ENCODE results near the gene PRND. TPM values are rescaled to one million over a fixed set of nuclear protein-coding genes. Genes with fewer than 3 reads are reported as not detected.

The PRND gene
- total RNA-seq, result not detected

- Histone ChIP-seq H3K36me3 (no peaks in the 10 kb centered on the region), H3K27ac (no peak within 1 kb of the TSS), H3K4me1 (no peaks in the 10 kb centered on the region), H3K27me3 (no peaks in the 10 kb centered on the region), H3K9me3 (no peaks in the 10 kb centered on the region), H3K4me3 (no peak within 1 kb of the TSS)
- no peak for TF ChIP-seq CTCF (IDR thresholded peaks at IDR 0.05)
- intact Hi-C loops (cut with DNase I), result no loop called here
- DNase-seq (ENCODE audit: low spot score in 2 of 2), result no peak
These were observed at the start of gene PRND for GRCh38 chr20:4721719-4722118. PRND (plus strand) TSS chr20:4721909; CDS start chr20:4724552, 2,643 bp downstream.

GRCh38 chr20:4672948-4673347, 48.8 kb upstream of the PRND start:
- intact Hi-C loops (cut with DNase I), result no loop called here
- no peaks in the 10 kb centered on the region for H3K4me1 ChIP-seq

GRCh38 chr20:4673371-4674001, 48.2 kb upstream of the PRND start:
- Histone ChIP-seq H3K36me3 (no peaks in the 10 kb centered on the region), H3K9me3 (no peaks in the 10 kb centered on the region), H3K27me3 (no peaks in the 10 kb centered on the region), H3K4me3 (no peak overlapping the region), H3K4me1 (no peaks in the 10 kb centered on the region), H3K27ac (no peak overlapping the region)
- no peak for TF ChIP-seq CTCF (IDR thresholded peaks at IDR 0.05)
- intact Hi-C loops (cut with DNase I), result no loop called here
- no peak for DNase-seq (ENCODE audit: low spot score in 2 of 2)

More at GRCh38 chr20:4672948-4673347, 48.8 kb upstream of the PRND start:
- no peak for DNase-seq (ENCODE audit: low spot score in 2 of 2)
- Histone ChIP-seq H3K27ac (no peak overlapping the region), H3K27me3 (no peaks in the 10 kb centered on the region), H3K4me3 (no peak overlapping the region), H3K36me3 (no peaks in the 10 kb centered on the region), H3K9me3 (no peaks in the 10 kb centered on the region)
- no peak for TF ChIP-seq CTCF (IDR thresholded peaks at IDR 0.05)

- no peaks in the 10 kb centered on the region for H3K9me3 ChIP-seq
- no peak overlapping the region for H3K27ac ChIP-seq
- intact Hi-C loops (cut with DNase I), result no loop called here
These were observed 47.0 kb upstream of the PRND start for GRCh38 chr20:4674672-4675071.

GRCh38 chr20:4677846-4678245, 43.9 kb upstream of the PRND start:
- H3K27ac ChIP-seq, result no peak overlapping the region
- no peak for TF ChIP-seq CTCF (IDR thresholded peaks at IDR 0.05)
- DNase-seq (ENCODE audit: low spot score in 2 of 2), result no peak
- no peaks in the 10 kb centered on the region for H3K27me3 ChIP-seq
- intact Hi-C loops (cut with DNase I), result no loop called here
- no peaks in the 10 kb centered on the region for H3K4me1 ChIP-seq
- H3K36me3 ChIP-seq, result no peaks in the 10 kb centered on the region
- H3K4me3 ChIP-seq, result no peak overlapping the region
- H3K9me3 ChIP-seq, result no peaks in the 10 kb centered on the region

More at GRCh38 chr20:4674672-4675071, 47.0 kb upstream of the PRND start:
- no peak for DNase-seq (ENCODE audit: low spot score in 2 of 2)
- no peaks in the 10 kb centered on the region for H3K27me3 ChIP-seq
- TF ChIP-seq CTCF (IDR thresholded peaks at IDR 0.05), result no peak
- H3K4me1 ChIP-seq, result no peaks in the 10 kb centered on the region
- no peak overlapping the region for H3K4me3 ChIP-seq
- no peaks in the 10 kb centered on the region for H3K36me3 ChIP-seq

- Histone ChIP-seq H3K9me3 (no peaks in the 10 kb centered on the region), H3K27ac (no peak overlapping the region), H3K36me3 (no peaks in the 10 kb centered on the region), H3K4me3 (no peak overlapping the region), H3K4me1 (peaks cover 0 to 4% of the 10 kb centered on the region in 2 donors), H3K27me3 (no peaks in the 10 kb centered on the region)
- no peak for TF ChIP-seq CTCF (IDR thresholded peaks at IDR 0.05)
- no peak for DNase-seq (ENCODE audit: low spot score in 2 of 2)
- intact Hi-C loops (cut with DNase I), result no loop called here
These were observed 40.3 kb upstream of the PRND start for GRCh38 chr20:4681401-4681800.

Data from ascending aorta (tissue), 2 donors.